HCT116 (cell line): ENCODE results near the gene UGT1A9. TPM values are rescaled to one million over a fixed set of nuclear protein-coding genes. Genes with fewer than 3 reads are reported as not detected.

Experiments
- ATAC-seq: fragments of 200-7000 bp; cut with Tn5 transposase; 2 replicates; pipeline ENCODE4 v1.9.1; 2020; ENCODE audit warnings: mild to moderate bottlenecking, moderate library complexity
- BruUV-seq: library from RNA; stranded (reverse); fragments of 400-500 nt; replicated peaks from 2 replicates; lab custom pipeline; 2021; lab: Mats Ljungman, UMichigan
- CTCF ChIA-PET: fragments of 300-600 bp; sonication (Branson Sonifier 250); formaldehyde crosslinking; loops from one replicate; lab custom pipeline; 2021; ENCODE audit warnings: antibody characterized with exemption; lab: Charles Lee
- POLR2A ChIA-PET: fragments of 300-600, 350-600 bp; sonication (Branson Sonifier 250); formaldehyde crosslinking; loops from one replicate; lab custom pipeline; 2021; ENCODE audit warnings: antibody characterized with exemption; lab: Charles Lee
- RAD21 ChIA-PET, 2 experiments: fragments of 300-600 bp; sonication (Branson Sonifier 250); formaldehyde crosslinking; loops; one replicate each; lab custom pipeline; 2023; ENCODE audit warnings: low total read pairs in 2 of 2; ENCODE audit not compliant: uncharacterized antibody in 2 of 2, unreplicated experiment in 2 of 2, low non-redundant PET in 1 of 2; lab: Charles Lee
- DNase-seq: peaks from one replicate; pipeline ENCODE4 v3.0.0-alpha.2; 2010; ENCODE audit warnings: low read depth, low spot score
- H2AFZ ChIP-seq: fragments of 200-600 bp; shearing (Covaris generic), sonication (generic); 2 replicates; pipeline ENCODE4 v1.6.1; 2017; ENCODE audit warnings: low read depth, mixed run types, mixed read lengths, antibody characterized with exemption, low read length; ENCODE audit not compliant: poor library complexity, severe bottlenecking
- H3K27ac ChIP-seq: 2 replicates; pipeline ENCODE4 v1.5.1; 2012; ENCODE audit warnings: low read depth, low read length
- H3K27me3 ChIP-seq: fragments of 200-600 bp; sonication (generic); 2 replicates; pipeline ENCODE4 v1.6.1; 2016; ENCODE audit warnings: mixed run types, low read length, mixed read lengths; ENCODE audit not compliant: insufficient read depth
- H3K36me3 ChIP-seq, 2 experiments: fragments of 200-500 bp in 1 of 2; fragments of 200-600 bp in 1 of 2; sonication (Bioruptor generic) in 1 of 2; sonication (generic) in 1 of 2; 2 replicates each; pipeline versions ENCODE4 v1.5.1 to v1.6.1; 2014 to 2016; ENCODE audit warnings: low read length in 2 of 2, inconsistent platforms in 1 of 2, mixed read lengths in 1 of 2, mixed run types in 1 of 2; ENCODE audit not compliant: insufficient read depth in 2 of 2, control insufficient read depth in 1 of 2
- H3K4me1 ChIP-seq, 2 experiments: fragments of 200-600 bp in 1 of 2; sonication (generic) in 1 of 2; 2 replicates each; pipeline versions ENCODE4 v1.5.1 to v1.6.1; 2012 to 2017; ENCODE audit warnings: low read length in 2 of 2, inconsistent platforms in 1 of 2, mild to moderate bottlenecking in 1 of 2, mixed read lengths in 1 of 2, mixed run types in 1 of 2, moderate library complexity in 1 of 2; ENCODE audit not compliant: insufficient read depth in 2 of 2, control insufficient read depth in 1 of 2
- H3K4me2 ChIP-seq: fragments of 200-600 bp; sonication (generic); 2 replicates; pipeline ENCODE4 v1.6.1; 2017; ENCODE audit warnings: mixed run types, low read length, mixed read lengths
- H3K4me3 ChIP-seq, 2 experiments: fragments of 200-600 bp in 1 of 2; sonication (generic) in 1 of 2; replicated peaks in 1 of 2; 2 replicates each; pipeline ENCODE4 v1.5.1; 2011 to 2016; ENCODE audit warnings: low read length in 2 of 2, control low read depth in 1 of 2, low read depth in 1 of 2, mild to moderate bottlenecking in 1 of 2, mixed read lengths in 1 of 2, mixed run types in 1 of 2
- H3K79me2 ChIP-seq: fragments of 200-600 bp; sonication (generic); 2 replicates; pipeline ENCODE4 v1.6.1; 2017; ENCODE audit warnings: mild to moderate bottlenecking, mixed run types, low read length, moderate library complexity, mixed read lengths; ENCODE audit not compliant: insufficient read depth
- H3K9ac ChIP-seq: fragments of 200-600 bp; sonication (generic); 2 replicates; pipeline ENCODE4 v1.6.1; 2016; ENCODE audit warnings: low read length, mixed read lengths
- H3K9me2 ChIP-seq: fragments of 200-600 bp; sonication (generic), shearing (Covaris generic); 2 replicates; pipeline ENCODE4 v1.6.1; 2017; ENCODE audit warnings: mixed run types, mild to moderate bottlenecking, moderate library complexity; ENCODE audit not compliant: insufficient read depth
- H3K9me3 ChIP-seq, 2 experiments: fragments of 200-500 bp in 1 of 2; fragments of 200-600 bp in 1 of 2; sonication (Bioruptor generic) in 1 of 2; sonication (generic) in 1 of 2; 2 replicates each; pipeline ENCODE4 v1.6.1; 2014 to 2017; ENCODE audit warnings: low read length in 2 of 2, mixed read lengths in 2 of 2, inconsistent platforms in 1 of 2, low read depth in 1 of 2, mild to moderate bottlenecking in 1 of 2, mixed run types in 1 of 2, moderate library complexity in 1 of 2; ENCODE audit not compliant: control insufficient read depth in 1 of 2, insufficient read depth in 1 of 2
- H4K20me1 ChIP-seq: fragments of 200-600 bp; sonication (generic), shearing (Covaris generic); 2 replicates; pipeline ENCODE4 v1.6.1; 2017; ENCODE audit warnings: mixed run types, mild to moderate bottlenecking, moderate library complexity; ENCODE audit not compliant: insufficient read depth
- CEBPB ChIP-seq: IDR thresholded peaks from 2 replicates; pipeline ENCODE4 v1.6.1; 2012; ENCODE audit warnings: low read depth
- CTCF ChIP-seq, 3 experiments: fragments of 200-600 bp in 1 of 3; sonication (generic) in 1 of 3; IDR thresholded peaks in 2 of 3; conservative IDR thresholded peaks in 1 of 3; 2 replicates each; pipeline ENCODE4 v1.5.1; 2012 to 2017; ENCODE audit warnings: low read depth in 2 of 3, low read length in 2 of 3, antibody characterized with exemption in 1 of 3, borderline replicate concordance in 1 of 3, control low read depth in 1 of 3, mild to moderate bottlenecking in 1 of 3, mixed read lengths in 1 of 3, mixed run types in 1 of 3, moderate library complexity in 1 of 3; ENCODE audit not compliant: insufficient read depth in 1 of 3
- EGR1 ChIP-seq: IDR thresholded peaks from 2 replicates; pipeline ENCODE4 v1.6.1; 2012; ENCODE audit warnings: low read depth
- ELF1 ChIP-seq: IDR thresholded peaks from 2 replicates; pipeline ENCODE4 v1.6.1; 2012; ENCODE audit warnings: low read depth, borderline replicate concordance
- EZH2 ChIP-seq: fragments of 200-600 bp; sonication (generic); IDR thresholded peaks from 2 replicates; pipeline ENCODE4 v1.6.1; 2017; ENCODE audit warnings: antibody characterized with exemption, mixed run types
- EZH2phosphoT487 ChIP-seq: fragments of 200-600 bp; IDR thresholded peaks from 2 replicates; pipeline ENCODE4 v1.6.1; 2018; ENCODE audit warnings: antibody characterized with exemption, borderline replicate concordance
- JUND ChIP-seq: IDR thresholded peaks from 2 replicates; pipeline ENCODE4 v1.6.1; 2012
- POLR2A ChIP-seq: IDR thresholded peaks from 2 replicates; pipeline ENCODE4 v1.7.0; 2011; ENCODE audit warnings: borderline replicate concordance; ENCODE audit not compliant: insufficient read depth, insufficient read length; ENCODE audit errors: extremely low read depth
- POLR2AphosphoS5 ChIP-seq: IDR thresholded peaks from 2 replicates; pipeline ENCODE4 v1.6.1; 2011; ENCODE audit warnings: mild to moderate bottlenecking, low read depth, low read length, moderate library complexity
- RAD21 ChIP-seq: IDR thresholded peaks from 2 replicates; pipeline ENCODE4 v1.6.1; 2012; ENCODE audit warnings: low read depth, mild to moderate bottlenecking
- SIN3A ChIP-seq: IDR thresholded peaks from 2 replicates; pipeline ENCODE4 v1.6.1; 2012; ENCODE audit warnings: low read depth
- SRF ChIP-seq: IDR thresholded peaks from 2 replicates; pipeline ENCODE4 v1.6.1; 2012; ENCODE audit warnings: low read depth
- TCF7L2 ChIP-seq: IDR thresholded peaks from 2 replicates; pipeline ENCODE4 v1.7.0; 2011; ENCODE audit warnings: borderline replicate concordance, inconsistent platforms; ENCODE audit not compliant: insufficient read depth, insufficient read length; ENCODE audit errors: extremely low read depth
- YY1 ChIP-seq: IDR thresholded peaks from 2 replicates; pipeline ENCODE4 v1.6.1; 2011; ENCODE audit warnings: low read length, low read depth, moderate library complexity, mild to moderate bottlenecking; ENCODE audit not compliant: insufficient replicate concordance; ENCODE audit errors: extremely low read depth
- ZBTB33 ChIP-seq: IDR thresholded peaks from 2 replicates; pipeline ENCODE4 v1.6.1; 2011; ENCODE audit warnings: mild to moderate bottlenecking, low read length, moderate library complexity; ENCODE audit not compliant: insufficient replicate concordance; ENCODE audit errors: extremely low read depth
- ZFX ChIP-seq: fragments of 450-650 bp; IDR thresholded peaks from 2 replicates; pipeline ENCODE4 v1.6.1; 2017
- intact Hi-C: fragments of 100-400 bp; cut with micrococcal nuclease; formaldehyde crosslinking; loops from 2 replicates; pipeline ENCODE4 v1.10.0; 2022
- total RNA-seq: library from RNA; stranded (reverse); gene quantifications from one replicate; pipeline ENCODE4 v1.2.1, GENCODE V29; 2021; ENCODE audit not compliant: unreplicated experiment
- TF ChIP-seq, protein P1 (sequence below): IDR thresholded peaks from 2 replicates; pipeline ENCODE4 v1.6.1; 2012; ENCODE audit warnings: low read depth

UGT1A9 gene
- total RNA-seq, 1 experiment from 2014 or later = not detected

- no peak overlapping the region for H2AFZ ChIP-seq
- CTCF ChIA-PET = no interaction called here
These were observed 108.0 kb downstream of the UGT1A9 start for GRCh38 chr2:233779722-233780121.

More at GRCh38 chr2:233779722-233780121, 108.0 kb downstream of the UGT1A9 start:
- no peaks in the 10 kb centered on the region for H3K9me3 ChIP-seq
- no TSS peak for BruUV-seq
- H3K9me2 ChIP-seq = no peaks in the 10 kb centered on the region
- TF ChIP-seq EGR1 (no peak), SIN3A (no peak), JUND (no peak), CEBPB (no peak), SRF (no peak), CTCF (IDR thresholded peaks at IDR 0.05 in 2 of 3, conservative IDR thresholded peaks at IDR 0.05 in 1 of 3; ENCODE audit: borderline replicate concordance in 1 of 3, insufficient read depth in 1 of 3, low read depth in 2 of 3, low read length in 2 of 3) (no peak), POLR2A (no peak), EZH2phosphoT487 (no peak), ZBTB33 (no peak), POLR2AphosphoS5 (no peak), EZH2 (no peak), RAD21 (no peak), YY1 (no peak), TCF7L2 (no peak), ELF1 (no peak), ZFX (no peak)
- TF ChIP-seq, protein P1, sequence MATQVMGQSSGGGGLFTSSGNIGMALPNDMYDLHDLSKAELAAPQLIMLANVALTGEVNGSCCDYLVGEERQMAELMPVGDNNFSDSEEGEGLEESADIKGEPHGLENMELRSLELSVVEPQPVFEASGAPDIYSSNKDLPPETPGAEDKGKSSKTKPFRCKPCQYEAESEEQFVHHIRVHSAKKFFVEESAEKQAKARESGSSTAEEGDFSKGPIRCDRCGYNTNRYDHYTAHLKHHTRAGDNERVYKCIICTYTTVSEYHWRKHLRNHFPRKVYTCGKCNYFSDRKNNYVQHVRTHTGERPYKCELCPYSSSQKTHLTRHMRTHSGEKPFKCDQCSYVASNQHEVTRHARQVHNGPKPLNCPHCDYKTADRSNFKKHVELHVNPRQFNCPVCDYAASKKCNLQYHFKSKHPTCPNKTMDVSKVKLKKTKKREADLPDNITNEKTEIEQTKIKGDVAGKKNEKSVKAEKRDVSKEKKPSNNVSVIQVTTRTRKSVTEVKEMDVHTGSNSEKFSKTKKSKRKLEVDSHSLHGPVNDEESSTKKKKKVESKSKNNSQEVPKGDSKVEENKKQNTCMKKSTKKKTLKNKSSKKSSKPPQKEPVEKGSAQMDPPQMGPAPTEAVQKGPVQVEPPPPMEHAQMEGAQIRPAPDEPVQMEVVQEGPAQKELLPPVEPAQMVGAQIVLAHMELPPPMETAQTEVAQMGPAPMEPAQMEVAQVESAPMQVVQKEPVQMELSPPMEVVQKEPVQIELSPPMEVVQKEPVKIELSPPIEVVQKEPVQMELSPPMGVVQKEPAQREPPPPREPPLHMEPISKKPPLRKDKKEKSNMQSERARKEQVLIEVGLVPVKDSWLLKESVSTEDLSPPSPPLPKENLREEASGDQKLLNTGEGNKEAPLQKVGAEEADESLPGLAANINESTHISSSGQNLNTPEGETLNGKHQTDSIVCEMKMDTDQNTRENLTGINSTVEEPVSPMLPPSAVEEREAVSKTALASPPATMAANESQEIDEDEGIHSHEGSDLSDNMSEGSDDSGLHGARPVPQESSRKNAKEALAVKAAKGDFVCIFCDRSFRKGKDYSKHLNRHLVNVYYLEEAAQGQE = no peak
- no peaks in the 10 kb centered on the region for H4K20me1 ChIP-seq
- ATAC-seq (no peak), DNase-seq (no peak)
- H3K4me2 ChIP-seq = no peak overlapping the region
- no peak overlapping the region for H3K27ac ChIP-seq
- H3K27me3 ChIP-seq = no peaks in the 10 kb centered on the region
- POLR2A ChIA-PET = no interaction called here
- H3K36me3 ChIP-seq = no peaks in the 10 kb centered on the region
- H3K4me1 ChIP-seq = no peaks in the 10 kb centered on the region
- H3K4me3 ChIP-seq = no peak overlapping the region
- intact Hi-C loops = no loop called here
- H3K79me2 ChIP-seq = no peaks in the 10 kb centered on the region
- RAD21 ChIA-PET = no interaction called here
- no peak overlapping the region for H3K9ac ChIP-seq
